Spinal cord (tissue), 10 donors: ENCODE measurements around the gene DOCK7. TPM values are rescaled to one million over a fixed set of nuclear protein-coding genes. Genes with fewer than 3 reads are reported as not detected.
"Not testable (repeated sequence)": the region's sequence is repeated elsewhere in the genome, so short reads cannot be mapped to it uniquely, and the experiment has no call there.

Experiments
- DNase-seq, 6 donors: peaks; one replicate each; pipeline versions ENCODE4 v3.0.0 to v3.0.0-alpha.2; 2013 to 2015; ENCODE audit warnings: low spot score in 6 of 6, low read depth in 4 of 6
- H3K27ac ChIP-seq: one replicate; pipeline ENCODE4 v1.5.1; 2013; ENCODE audit warnings: low read depth, low read length, control low read depth
- H3K27me3 ChIP-seq: one replicate; pipeline ENCODE4 v1.6.1; 2013; ENCODE audit warnings: low read length; ENCODE audit not compliant: control insufficient read depth, insufficient read depth
- H3K36me3 ChIP-seq: one replicate; pipeline ENCODE4 v1.6.1; 2013; ENCODE audit warnings: low read length; ENCODE audit not compliant: control insufficient read depth, insufficient read depth
- H3K4me1 ChIP-seq: one replicate; pipeline ENCODE4 v1.6.1; 2013; ENCODE audit warnings: low read length; ENCODE audit not compliant: control insufficient read depth, insufficient read depth
- H3K4me3 ChIP-seq: one replicate; pipeline ENCODE4 v1.5.1; 2013; ENCODE audit warnings: low read depth, low read length, control low read depth
- H3K9me3 ChIP-seq: one replicate; pipeline ENCODE4 v1.6.1; 2013; ENCODE audit warnings: low read length; ENCODE audit not compliant: control insufficient read depth, insufficient read depth
- WGBS: methylation state at CpG from one replicate; pipeline ENCODE4 v1.1.5; 2013; ENCODE audit warnings: missing lambda C conversion rate; ENCODE audit not compliant: insufficient coverage; 5-methylcytosine and 5-hydroxymethylcytosine counted together
- polyA plus RNA-seq, 2 donors: library from polyadenylated mRNA; unstranded; fragments of 120-200 nt; gene quantifications; one replicate each; pipeline ENCODE4 v1.2.1, GENCODE V29; 2013; ENCODE audit not compliant: insufficient read length in 2 of 2
- total RNA-seq, 2 donors: library from RNA; depleted of rRNA in 1 of 2; stranded (reverse); fragments of 120-200 nt in 1 of 2; fragments of >200 nt in 1 of 2; gene quantifications; one replicate each; pipeline versions ENCODE4 v1.2.3 to v1.2.4, GENCODE V29; 2013 to 2014
- donor health status: healthy.

DOCK7 gene
- total and polyA plus RNA-seq, 4 donors, result 42.3 to 158 (median 67.4) TPM

DNA sequence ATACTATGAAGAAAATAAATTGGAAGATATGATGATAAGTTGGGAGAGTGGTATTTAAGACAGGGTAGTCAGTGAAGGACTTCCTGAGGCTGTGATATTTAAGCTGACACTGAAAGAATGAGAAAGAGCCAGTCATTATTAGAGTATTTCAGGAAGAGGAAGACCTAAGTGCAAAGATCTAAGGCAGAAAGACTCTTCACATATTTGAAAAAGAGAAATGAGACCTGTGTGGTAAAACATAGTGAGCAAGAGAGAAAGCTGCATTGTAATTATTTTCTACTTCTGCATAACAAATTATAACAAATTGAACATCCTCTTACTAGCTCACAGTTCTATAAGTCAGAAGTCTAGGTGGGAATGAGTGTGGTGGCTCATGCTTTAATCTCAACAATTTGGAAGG lies 34.6 kb upstream of the DOCK7 start:
- Histone ChIP-seq H3K27me3 (no peaks in the 10 kb centered on the region), H3K4me3 (no peak overlapping the region), H3K4me1 (peaks cover 10% of the 10 kb centered on the region), H3K27ac (no peak overlapping the region), H3K36me3 (no peaks in the 10 kb centered on the region), H3K9me3 (no peaks in the 10 kb centered on the region)
- DNase-seq, result no peak

DNA sequence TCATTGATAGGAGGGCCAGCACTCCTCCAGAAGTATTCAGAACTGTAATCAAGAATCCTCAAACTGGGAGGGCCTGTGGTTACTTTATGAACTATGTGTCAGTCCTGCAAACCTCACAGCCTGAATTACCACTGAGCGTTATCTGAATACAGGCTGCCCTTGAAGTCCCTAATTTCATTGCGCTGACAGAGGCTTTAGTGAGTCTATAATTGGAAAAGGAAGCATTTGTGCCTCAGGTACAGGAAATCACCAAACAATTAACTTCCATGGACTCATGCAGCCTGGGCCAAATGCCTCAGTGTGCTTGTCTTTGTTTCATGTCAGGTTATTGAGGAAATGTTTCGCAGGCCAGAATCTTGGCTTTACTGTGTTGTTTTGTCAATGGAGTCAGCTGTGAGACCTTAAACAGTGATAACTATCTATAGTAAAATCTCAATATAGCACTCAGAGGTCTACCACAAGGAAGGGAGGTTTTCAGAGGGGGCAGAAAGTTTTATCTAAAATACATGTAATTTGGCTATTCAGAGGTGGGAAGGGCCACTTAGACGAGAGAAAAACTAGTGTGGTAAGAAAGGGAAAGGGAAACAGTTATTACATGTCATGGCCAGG lies 32.9 kb upstream of the DOCK7 start:
- H3K4me1 ChIP-seq, result peaks cover 4% of the 10 kb centered on the region
- whole genome bisulfite sequencing, result 78% methylated on average over 1 of the region's 4 CpGs
- H3K27me3 ChIP-seq, result no peaks in the 10 kb centered on the region
- H3K27ac ChIP-seq, result no peak overlapping the region
- no peak overlapping the region for H3K4me3 ChIP-seq
- H3K36me3 ChIP-seq, result no peaks in the 10 kb centered on the region
- peak in 1 of 6 donors; percentile 41 for DNase-seq
- no peaks in the 10 kb centered on the region for H3K9me3 ChIP-seq

DNA sequence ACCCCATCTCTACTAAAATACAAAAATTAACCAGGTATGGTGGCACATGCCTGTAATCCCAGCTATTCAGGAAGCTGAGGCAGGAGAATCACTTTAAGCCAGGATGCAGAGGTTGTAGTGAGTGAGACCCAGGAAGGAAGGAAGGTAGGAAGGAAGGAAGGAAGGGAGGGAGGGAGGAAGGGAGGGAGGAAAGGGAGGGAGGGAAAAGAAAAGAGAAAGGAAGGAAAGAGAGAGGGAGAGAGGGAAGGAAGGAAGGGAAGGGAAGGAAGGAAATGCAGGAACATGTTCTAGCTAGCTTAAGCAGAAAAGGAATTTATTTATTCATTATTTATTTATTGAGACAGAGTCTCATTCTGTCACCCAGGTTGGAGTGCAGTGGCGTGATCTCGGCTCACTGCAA lies 30.2 kb upstream of the DOCK7 start:
- H3K27me3 ChIP-seq, H3K27ac ChIP-seq, H3K36me3 ChIP-seq, H3K9me3 ChIP-seq, H3K4me1 ChIP-seq, DNase-seq, H3K4me3 ChIP-seq: not testable (repeated sequence)
- no CpG with 5 or more reads among the region's 2 CpGs for WGBS

DNA sequence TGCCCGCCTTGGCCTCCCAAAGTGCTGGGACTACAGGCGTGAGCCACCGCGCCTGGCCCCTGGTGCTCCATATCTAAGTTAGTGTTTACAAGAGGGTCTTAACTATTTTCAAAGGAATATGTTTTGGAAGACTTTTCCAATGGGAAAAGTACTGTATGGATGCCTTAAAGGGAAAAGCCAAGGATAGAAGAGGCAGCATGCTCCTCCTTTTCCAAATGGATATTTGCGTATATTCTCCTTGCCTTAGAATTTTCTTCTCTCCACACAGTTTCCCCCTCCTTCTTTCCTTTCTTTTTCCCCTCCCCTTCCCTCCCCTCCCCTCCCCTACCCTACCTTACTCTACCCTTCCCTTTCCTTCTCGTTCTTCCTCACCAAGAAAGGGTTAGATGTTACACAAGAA lies 29.3 kb upstream of the DOCK7 start:
- no peak overlapping the region for H3K4me3 ChIP-seq

DNA sequence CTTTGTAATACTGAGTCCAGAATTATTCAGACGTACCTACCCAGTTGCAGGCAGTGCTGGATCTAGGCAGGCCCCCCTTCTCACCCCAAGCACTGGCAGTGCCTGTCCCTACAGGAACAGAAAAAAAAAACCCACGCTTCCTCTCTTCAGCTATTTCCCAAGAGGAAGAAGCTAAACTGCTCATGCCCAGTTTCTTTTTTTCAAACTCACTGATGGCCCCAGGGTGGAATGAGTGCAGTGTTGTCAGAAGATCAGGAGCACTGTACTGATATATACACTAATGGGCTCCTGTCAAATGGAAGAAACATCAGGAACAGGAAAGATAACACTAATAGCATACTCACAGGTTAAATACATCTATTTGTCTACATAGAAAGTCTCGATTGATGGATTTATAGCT lies 28.2 kb upstream of the DOCK7 start:
- Histone ChIP-seq H3K36me3 (no peaks in the 10 kb centered on the region), H3K4me1 (no peaks in the 10 kb centered on the region), H3K4me3 (no peak overlapping the region), H3K27ac (no peak overlapping the region), H3K27me3 (no peaks in the 10 kb centered on the region), H3K9me3 (no peaks in the 10 kb centered on the region)
- 63% methylated on average over 1 of the region's 3 CpGs for WGBS
- peak in 1 of 6 donors; percentile 7 for DNase-seq

More for the DNA sequence above, 29.3 kb upstream of the DOCK7 start:
- no peaks in the 10 kb centered on the region for H3K27me3 ChIP-seq
- H3K36me3 ChIP-seq, result no peaks in the 10 kb centered on the region
- no peak overlapping the region for H3K27ac ChIP-seq
- no peak for DNase-seq
- H3K9me3 ChIP-seq, result no peaks in the 10 kb centered on the region
- no CpG with 5 or more reads among the region's 6 CpGs for WGBS
- H3K4me1 ChIP-seq, result no peaks in the 10 kb centered on the region

DNA sequence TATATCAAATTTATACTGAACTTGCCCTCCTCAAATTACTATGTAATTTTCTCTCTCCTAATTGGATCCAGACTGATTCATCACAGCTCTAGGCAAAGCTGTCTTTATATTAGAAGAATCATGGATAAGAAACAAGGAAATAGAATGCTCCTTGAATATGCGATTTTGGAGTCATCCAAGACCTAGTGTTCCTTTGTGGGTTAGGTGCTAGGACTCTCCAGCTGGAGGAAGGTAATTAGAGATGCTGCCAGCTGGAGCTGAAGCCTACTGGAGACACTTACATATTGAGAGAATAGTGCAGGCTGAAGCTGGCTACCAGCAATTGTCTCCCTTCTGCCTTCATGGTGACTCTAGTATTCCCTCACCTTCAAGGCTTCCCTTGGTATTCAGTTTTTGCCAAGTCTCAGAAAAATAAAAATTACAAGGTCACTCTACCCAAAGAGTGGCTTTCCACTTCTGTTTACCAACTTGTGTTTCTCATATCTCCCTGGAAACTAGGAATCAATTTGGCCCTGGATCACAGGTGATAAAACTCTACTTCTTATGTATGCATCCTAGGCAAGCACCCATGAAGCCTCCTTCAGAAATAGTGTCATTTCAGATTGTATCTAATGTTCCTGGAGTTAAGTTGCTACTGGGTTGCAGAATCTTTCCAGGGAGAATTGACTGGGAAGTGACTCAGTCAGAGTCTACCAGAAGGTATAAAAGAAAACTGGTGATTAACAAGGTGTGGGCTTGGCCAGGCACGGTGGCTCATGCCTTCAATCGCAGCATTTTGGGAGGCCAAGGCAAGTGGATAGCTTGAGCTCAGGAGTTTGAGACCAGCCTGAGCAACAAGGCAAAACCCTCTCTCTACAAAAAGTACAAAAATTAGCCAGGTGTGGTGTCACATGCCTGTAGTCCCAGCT lies 24.4 kb upstream of the DOCK7 start:
- H3K27ac ChIP-seq, result no peak overlapping the region
- H3K4me1 ChIP-seq, result no peaks in the 10 kb centered on the region
- no peaks in the 10 kb centered on the region for H3K9me3 ChIP-seq
- H3K36me3 ChIP-seq, result no peaks in the 10 kb centered on the region
- WGBS, result 88% methylated on average over 3 of the region's 3 CpGs
- DNase-seq, result no peak
- H3K27me3 ChIP-seq, result no peaks in the 10 kb centered on the region
- H3K4me3 ChIP-seq, result no peak overlapping the region

DNA sequence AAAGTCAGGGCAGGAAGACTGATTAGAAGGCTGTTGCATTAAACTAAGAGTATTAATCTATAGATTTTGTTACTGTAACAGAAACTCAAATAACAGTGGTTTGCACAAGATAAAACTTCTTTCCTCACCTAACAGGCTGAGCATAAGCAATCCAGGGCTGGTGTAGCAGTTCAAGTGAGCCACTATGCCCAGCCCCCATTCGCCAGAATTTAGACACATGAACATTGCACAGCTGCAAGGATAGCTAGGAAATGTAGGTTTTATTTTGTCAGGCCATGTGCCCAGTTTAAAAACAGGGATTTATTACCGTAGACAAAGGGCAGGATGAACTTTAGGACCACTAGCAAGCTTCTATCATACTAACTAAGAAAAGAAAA lies 19.5 kb upstream of the DOCK7 start:
- WGBS, result no CpG with 5 or more reads among the region's 2 CpGs
- no peak overlapping the region for H3K4me3 ChIP-seq
- H3K27ac ChIP-seq, result no peak overlapping the region
- H3K36me3 ChIP-seq, result no peaks in the 10 kb centered on the region
- no peak for DNase-seq
- H3K4me1 ChIP-seq, result no peaks in the 10 kb centered on the region
- H3K27me3 ChIP-seq, result no peaks in the 10 kb centered on the region
- peaks cover 3% of the 10 kb centered on the region for H3K9me3 ChIP-seq

DNA sequence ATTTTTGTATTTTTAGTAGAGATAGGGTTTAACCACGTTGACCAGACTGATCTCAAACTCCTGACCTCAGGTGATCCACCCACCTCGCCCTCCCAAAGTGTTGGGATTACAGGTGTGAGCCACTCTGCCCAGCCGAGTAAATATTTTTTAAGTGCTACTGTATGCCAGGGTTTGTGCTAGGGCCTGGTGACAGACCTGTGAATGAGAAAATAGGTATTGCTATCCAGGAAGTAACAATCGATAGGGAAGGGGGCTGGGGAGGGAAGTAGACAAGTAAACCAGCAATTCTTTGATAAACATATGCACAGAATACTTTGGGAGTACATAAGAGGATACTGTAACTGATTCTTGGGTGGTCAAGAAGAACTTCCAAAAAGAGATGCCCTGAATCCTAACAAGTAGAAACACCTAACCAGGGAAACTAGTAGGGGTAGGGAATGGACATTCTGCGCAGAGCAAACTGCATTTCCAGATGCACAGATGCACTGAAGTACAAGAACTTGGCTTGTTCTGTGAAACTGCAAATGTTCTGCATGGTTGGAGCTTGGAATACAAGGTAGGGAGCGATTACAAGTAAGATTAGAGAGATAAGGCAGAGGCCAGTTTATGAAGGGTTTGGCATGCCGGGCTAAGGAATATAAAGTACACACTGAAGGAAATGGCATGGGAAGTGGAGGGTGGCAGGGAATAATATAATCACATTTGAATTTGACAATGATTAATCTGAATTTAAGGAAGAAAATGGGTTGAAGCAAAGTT lies 19.0 kb upstream of the DOCK7 start:
- H3K4me3 ChIP-seq, result no peak overlapping the region
- peaks cover 3% of the 10 kb centered on the region for H3K9me3 ChIP-seq
- H3K27ac ChIP-seq, result no peak overlapping the region
- DNase-seq, result no peak
- H3K4me1 ChIP-seq, result no peaks in the 10 kb centered on the region
- H3K27me3 ChIP-seq, result no peaks in the 10 kb centered on the region
- 92% methylated on average over 2 of the region's 7 CpGs for WGBS
- no peaks in the 10 kb centered on the region for H3K36me3 ChIP-seq

DNA sequence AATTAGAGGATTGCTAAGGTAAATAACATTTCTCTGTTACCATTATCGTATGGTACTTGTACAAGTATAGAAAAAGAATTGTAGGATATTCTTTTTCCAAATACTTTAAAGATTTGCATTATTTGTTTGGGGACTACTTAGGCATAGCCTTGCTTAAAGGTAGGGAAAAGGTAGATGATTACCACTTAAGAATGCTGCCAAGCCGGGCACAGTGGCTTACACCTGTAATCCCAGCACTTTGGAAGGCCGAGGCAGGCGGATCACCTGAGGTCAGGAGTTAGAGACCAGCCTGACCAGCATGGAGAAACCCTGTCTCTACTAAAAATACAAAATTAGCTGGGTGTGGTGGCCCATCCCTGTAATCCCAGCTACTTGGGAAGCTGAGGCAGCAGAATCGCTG lies 10.0 kb upstream of the DOCK7 start:
- not testable (repeated sequence) for H3K36me3 ChIP-seq, DNase-seq, H3K27me3 ChIP-seq, H3K4me3 ChIP-seq, H3K27ac ChIP-seq, H3K4me1 ChIP-seq, H3K9me3 ChIP-seq
- 96% methylated on average over 4 of the region's 5 CpGs for WGBS
